SU-DHL-6 (cell line): ENCODE results near the gene CR1L.
"Not testable (repeated sequence)": the region's sequence is repeated elsewhere in the genome, so short reads cannot be mapped to it uniquely, and the experiment has no call there.

ENCODE experiments used
- EZH2phosphoT487 ChIP-seq: fragments of 200-600 bp; sonication (generic), shearing (Covaris generic); conservative IDR thresholded peaks from 2 replicates; pipeline ENCODE4 v1.6.1; 2018; ENCODE audit warnings: mild to moderate bottlenecking, antibody characterized with exemption, low read length, moderate library complexity, mixed read lengths
- TF ChIP-seq, protein P1 (sequence below): fragments of 200-600 bp; sonication (generic); IDR thresholded peaks from one replicate; pipeline ENCODE4 v1.5.1; 2017; ENCODE audit warnings: antibody characterized with exemption, mild to moderate bottlenecking, low read length, moderate library complexity; ENCODE audit not compliant: insufficient read depth, poor library complexity, severe bottlenecking

DNA sequence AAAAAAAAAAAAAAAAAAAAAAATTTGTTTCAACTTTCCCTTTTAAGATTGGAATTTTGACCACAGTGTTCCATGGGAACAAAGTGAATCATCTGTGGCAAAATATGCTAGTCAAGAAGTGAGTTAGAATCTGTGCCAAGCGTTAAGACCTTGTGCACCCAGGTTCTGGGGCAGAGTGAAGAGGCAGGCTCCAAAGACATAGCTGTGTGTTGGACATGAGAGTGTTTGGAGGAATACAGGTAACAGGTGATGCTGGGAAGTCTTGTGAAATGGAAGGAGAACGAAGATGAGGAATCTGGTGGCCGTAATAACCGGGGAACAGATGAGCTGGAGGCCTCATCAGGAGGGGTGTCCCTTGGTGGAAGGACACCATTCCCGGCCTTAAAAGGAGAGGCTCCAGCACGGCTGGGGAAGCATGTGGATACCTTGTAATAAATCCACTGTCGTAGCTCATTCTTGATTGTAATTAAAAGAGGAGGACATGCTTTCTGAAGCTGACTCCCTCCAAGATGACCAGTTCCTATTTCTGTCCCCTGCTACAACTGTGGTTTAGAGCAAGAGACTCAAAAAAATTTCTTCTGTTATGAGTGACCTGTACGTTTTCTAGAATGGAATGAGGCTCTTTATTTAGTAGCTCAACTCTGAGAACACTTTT, 92.7 kb downstream of the CR1L start:
- TF ChIP-seq, protein P1, sequence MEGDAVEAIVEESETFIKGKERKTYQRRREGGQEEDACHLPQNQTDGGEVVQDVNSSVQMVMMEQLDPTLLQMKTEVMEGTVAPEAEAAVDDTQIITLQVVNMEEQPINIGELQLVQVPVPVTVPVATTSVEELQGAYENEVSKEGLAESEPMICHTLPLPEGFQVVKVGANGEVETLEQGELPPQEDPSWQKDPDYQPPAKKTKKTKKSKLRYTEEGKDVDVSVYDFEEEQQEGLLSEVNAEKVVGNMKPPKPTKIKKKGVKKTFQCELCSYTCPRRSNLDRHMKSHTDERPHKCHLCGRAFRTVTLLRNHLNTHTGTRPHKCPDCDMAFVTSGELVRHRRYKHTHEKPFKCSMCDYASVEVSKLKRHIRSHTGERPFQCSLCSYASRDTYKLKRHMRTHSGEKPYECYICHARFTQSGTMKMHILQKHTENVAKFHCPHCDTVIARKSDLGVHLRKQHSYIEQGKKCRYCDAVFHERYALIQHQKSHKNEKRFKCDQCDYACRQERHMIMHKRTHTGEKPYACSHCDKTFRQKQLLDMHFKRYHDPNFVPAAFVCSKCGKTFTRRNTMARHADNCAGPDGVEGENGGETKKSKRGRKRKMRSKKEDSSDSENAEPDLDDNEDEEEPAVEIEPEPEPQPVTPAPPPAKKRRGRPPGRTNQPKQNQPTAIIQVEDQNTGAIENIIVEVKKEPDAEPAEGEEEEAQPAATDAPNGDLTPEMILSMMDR: not testable (repeated sequence)
- not testable (repeated sequence) for TF ChIP-seq EZH2phosphoT487
